Fibroblast of skin of left quadriceps (primary cell): ENCODE data around the gene MAPT.
A peak's percentile ranks its signal among the peaks of the same experiment; 100 is the strongest.
"Not testable (repeated sequence)": the region's sequence is repeated elsewhere in the genome, so short reads cannot be mapped to it uniquely, and the experiment has no call there.

Source experiments
- DNase-seq, 2 experiments: peaks; one replicate each; pipeline ENCODE4 v3.0.0-alpha.2; 2013; ENCODE audit warnings: low read depth in 2 of 2

The MAPT gene

DNA sequence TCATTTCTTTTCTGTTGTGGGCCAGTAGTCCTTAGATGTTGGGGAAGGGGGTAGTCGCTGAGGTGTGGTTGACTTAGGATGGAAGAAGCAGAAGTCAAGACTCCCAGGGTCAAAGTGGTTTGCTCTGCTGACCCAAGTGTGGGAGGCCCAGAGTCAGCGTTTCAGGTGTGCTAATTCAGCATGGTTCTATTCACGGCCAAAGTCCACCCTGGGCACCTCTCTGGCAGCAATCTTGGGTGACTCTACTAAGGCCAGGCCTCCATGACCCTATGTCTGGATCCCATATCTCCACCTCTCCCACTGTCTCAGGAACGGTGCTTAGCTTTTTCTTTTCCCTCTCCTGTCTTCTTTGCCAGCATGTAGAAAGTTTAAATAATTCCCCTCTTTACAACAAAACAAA lies 32.9 kb downstream of the MAPT start:
- DNase-seq = no peak

DNA sequence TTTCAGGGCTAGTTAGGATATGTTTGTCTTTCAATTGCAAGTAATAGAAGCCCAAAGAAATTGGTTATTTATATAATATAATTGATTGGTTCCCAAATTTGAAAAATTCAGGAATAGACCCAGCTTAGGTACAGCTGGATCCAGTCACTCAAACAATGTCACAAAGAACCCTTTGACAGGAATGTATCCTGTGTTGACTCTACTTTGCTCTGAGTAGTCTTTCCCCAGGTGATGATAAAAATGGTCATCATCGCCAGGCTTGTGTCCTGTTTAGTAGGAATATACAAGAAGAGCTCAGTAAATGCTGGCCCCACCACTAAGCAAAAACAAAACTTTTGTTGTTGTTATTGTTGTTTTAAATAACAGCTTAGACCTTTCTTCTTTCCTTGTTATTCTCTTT lies 35.0 kb downstream of the MAPT start:
- DNase-seq = no peak

DNA sequence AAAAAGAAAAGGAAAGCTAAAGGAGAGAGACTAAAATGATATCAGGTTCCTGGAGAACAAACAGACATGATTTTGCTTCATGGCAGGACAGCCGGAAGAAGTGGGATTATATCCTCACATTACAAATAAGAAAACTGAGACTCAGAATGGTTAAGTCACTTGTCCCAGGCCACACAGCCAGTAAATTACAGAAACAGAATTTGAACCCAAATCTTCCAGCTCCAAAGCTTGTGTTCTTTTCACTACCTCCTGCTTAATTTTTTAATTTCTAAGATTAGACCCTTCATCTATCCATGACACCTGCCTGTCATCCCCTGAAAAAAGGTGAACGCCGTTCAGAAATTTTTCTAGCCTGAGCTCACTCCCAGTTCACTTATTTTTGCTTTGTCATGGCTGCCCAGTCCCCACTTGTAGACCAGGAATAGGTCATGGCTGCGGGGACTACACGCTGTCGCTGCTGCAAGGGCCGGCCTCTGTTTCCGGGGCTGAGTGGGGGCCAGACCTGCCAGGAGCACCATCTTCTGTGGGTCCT lies 36.1 kb downstream of the MAPT start:
- DNase-seq = no peak

DNA sequence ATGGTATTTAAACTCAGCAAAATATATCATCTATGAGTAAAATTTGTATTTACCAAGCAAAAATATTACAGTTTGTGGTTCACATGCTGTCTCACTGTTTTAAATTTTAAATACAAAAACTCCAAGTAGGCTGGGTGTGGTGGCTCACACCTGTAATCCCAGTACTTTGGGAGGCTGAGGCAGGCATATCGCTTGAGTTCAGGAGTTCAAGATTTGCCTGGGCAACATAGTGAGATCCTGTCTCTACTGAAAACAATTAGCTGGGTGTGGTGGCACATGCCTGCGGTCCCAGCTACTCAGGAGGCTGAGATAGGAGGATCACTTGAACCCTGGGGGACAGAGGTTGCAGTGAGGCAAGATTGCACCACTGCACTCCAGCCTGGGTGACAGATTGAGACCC lies 37.3 kb downstream of the MAPT start:
- DNase-seq = no peak

DNA sequence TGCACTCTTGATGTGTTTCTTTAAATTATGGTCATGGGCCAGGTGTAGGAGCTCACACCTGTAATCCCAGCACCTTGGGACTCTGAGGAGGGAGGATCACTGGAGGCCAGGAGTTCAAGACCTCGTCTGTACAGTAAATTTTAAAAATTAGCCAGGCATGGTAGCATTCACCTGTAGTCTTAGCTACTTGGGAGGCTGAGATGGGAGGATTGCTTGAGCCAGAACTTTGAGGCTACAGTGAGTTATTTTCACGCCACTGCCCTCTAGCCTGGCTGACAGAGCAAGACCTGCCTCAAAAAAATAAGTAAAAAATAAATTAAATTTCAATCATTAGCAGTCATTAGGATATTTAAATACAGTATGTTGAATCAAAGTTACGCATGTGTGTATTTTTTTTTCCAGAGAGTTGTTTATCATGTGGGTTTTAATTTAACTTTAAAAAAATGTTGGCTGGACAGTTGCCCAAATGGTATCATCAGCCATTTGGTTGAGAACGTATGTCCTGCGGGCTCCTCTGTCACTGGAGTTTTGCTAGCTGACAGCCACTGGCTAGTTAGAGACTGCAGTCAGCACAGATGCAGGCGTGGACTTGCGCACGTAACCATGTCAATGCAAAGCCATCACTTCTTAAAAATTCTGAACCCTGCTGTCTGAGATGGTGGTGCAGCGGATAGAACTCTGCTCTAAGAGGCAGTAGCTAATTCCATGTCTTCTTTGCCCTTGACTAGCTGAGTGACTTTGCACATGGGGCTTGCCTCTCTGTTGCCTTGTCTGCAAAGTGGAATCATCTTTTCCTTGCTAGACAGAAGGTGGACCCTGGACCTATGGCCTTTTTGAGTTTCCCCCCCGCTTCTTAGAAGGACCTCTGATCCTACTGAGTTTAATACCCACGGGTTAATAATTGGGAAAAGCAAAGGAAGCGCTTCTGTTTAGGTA lies 40.0 kb downstream of the MAPT start:
- no peak for DNase-seq

DNA sequence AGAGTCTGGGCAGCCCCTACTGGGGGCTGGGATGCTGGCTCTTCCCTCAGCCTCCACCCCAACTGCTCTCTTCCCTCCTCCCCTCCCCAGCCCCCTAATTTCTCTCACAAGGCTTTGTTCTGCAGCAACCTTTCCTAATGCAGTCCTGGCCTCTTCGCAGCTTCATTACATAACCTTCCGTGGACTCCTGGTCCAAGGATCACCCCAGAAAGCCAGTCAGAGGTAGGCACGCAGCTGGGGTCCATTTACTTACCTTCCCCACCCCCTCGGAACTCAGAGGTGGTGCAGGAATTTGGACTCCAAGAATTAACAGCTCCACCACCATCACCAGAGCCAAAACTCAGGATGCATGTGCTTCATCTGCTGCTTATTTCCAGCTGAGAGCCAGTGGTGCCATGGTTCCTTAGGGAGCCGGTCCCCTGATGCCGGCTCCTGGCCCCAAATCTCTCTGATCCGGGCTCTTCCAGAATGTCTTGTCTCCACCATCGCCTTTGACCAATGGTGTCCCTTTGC lies 40.9 kb downstream of the MAPT start:
- no peak for DNase-seq

DNA sequence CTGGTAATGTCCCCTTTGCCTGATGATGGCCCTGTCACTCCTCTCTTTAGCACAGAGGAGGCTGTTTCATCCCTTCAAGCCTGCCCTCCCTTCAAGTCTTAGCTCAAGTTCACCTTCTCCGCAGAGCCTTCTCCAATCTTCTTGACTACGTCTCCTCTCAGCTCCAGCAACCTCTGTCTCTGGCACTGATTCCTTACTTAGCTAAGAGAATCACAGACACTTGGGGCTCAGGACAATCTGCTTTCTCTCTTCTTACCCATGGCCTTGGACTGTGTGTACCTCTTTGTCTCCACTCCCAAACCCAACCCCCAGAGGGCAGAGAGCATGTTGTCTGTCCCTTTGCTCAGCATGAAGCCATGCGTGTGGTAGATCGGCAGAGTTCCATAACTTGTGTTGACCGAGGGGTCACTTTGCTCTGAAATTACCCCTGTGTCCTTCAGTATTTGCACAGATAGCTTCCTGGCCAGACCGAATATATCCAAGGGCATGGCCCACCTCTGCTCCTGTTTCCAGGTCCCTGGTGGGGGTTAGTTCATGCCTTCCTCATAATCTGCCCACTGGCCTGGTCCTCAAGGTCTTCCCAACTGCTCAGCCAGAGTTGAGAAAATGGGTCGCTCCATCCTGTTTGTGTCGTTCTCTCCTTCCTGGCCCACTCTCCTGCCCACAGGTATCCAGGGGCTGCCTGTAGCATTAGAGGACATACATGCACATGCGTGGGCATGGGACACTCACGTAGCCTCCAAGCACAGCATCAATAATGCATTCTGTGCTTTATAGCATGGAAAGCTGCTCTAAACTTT lies 41.6 kb downstream of the MAPT start:
- DNase-seq = no peak

DNA sequence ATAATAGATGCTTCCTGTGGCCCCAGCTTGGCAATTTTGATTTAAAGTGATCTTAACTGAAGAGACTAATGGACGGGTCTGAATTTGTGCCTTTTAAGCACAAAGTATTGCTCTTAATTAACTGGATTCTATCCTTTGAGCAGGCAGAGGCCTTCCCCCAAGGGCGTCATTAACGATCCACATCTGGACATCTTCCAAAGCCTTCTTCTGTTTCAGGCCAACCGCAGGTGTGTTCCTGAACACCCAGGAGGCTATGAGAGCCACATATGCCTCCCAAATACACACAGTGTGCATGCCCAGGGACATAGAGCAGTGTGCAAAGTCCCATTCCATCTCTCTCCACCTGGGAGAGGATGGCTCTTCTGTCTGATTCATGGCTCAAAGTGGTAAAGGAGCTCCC lies 42.3 kb downstream of the MAPT start:
- no peak for DNase-seq

DNA sequence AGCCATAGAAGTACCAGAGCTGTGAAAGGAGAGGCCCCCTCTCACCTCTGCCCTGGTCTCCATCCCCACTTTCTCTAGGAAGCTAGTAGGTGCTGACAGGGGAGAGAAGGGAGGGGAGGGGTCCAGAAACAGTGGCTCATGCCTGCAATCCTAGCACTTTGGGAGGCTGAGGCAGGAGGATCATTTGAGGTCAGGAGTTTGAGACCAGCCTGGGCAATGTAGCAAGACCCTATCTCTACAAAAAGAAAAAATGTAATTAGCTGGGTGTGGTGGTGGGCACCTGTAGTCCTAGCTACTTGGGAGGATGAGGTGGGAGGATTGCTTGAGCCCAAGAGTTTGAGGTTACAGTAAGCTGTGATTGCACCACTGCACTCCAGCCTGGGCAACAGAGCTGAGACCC lies 42.8 kb downstream of the MAPT start:
- not testable (repeated sequence) for DNase-seq

DNA sequence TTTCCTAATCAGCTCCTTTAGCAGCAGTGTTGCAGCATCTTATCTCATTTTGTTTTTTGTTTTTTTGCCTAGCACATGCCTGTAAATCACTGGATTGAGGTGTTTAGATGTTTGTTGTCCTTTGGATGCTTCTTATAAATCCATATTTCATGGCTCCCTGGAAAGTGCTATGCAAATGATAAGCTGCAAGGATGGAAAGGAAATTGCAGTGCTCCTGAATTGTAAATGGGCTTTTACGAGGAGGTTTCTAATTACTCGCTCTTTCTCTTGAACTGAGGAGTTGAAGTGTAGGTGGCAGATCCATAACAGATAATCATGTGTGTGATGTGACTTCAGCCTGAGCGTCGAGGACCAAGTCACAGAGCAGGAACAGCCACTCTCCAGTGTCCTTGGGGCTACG lies 45.0 kb downstream of the MAPT start:
- no peak for DNase-seq

DNA sequence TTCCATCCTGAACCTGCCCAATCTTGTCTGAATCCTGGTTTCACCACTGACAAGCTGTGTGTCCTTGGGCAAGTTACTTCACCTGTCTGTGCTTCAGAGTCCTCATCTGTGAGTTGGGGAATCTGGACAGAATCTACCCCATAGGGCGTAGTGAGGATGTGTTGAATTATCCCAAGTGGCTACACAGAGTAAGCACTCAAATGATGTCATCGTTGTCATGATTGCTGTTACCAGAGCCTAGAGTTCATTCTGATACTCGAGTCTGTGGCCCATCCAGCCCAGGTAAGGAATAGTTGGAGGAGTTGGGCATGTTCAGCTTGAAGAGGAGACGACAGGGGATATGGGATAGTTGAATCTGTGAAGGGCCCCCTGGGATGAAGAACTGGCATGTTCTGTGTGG lies 45.9 kb downstream of the MAPT start:
- no peak for DNase-seq

DNA sequence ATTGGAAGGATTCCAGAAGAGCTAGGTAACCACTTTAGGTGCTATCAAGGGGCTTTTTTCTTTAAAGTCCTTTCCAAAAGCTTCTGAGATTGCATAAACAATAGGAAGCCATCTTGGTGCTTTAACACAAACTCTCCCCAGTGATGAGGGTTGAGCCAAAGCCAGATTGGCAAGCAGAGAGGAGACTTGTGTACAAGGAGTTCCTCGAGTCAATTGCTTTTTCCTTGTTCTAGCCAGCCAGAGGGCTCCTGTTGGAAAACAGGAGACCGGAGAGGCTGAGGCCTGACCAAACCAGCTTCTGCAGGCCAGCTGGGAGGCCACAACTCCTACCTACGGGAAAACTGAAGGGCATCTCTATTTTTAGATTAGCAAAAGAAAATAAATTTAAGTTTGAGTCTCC lies 46.5 kb downstream of the MAPT start:
- no peak for DNase-seq

DNA sequence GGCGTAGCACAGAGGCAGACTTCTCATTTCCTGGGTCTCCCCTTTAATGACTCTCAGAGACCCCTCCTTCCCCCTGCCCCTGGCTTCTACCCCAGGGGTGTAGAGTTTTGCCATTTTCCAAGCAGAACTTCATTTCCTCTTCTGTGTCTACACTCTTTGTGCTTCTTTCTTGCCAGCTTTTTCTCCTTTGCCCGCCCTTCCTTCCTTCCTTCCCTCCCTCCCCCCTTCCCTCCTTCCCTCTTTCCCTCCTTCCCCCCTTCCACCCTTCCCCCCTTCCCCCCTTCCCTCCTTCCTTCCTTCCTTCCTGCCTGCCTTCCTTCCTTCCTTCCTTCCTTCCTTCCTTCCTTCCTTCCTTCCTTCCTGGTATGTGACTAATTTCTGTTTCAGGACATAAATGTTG lies 47.0 kb downstream of the MAPT start:
- DNase-seq = no peak

DNA sequence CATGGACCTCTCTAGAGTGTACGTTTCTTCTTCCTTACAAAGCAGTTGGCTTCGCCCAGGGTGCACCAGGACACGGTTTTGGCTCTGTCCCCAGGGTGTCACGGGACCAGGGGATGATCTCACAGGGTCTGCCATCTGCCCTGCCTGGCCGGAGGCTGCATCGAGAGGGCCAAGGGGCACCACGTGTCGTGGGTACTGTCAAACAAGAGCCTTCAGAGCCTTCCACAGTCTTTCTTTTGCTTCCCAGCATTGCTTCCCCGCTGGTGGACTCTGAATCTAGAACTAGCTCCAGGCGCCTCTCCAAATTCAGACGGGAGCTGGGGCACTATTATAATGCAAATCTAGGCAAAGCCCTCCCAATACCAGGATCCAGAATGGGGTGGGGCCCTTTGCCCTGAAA lies 47.9 kb downstream of the MAPT start:
- no peak for DNase-seq

DNA sequence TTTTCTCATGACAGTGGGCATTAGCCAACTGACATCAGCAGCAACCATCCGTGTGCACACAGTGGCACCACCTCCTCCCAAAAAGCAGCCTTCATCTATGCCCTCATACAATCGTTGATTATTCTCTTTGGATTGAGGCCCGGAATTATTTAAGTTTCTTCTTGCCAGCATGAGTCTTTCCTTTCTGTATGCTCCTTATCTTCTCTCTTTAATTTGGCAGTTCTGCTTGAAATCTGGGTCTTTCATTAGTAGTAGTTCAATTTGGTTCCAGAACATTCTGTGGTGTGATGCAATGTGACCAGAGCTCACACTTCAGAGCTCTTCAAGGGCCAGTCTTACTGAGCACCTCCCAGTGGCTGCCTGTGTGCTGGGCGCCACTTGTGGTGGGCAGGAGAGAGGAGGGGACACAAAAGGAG lies 52.5 kb downstream of the MAPT start:
- DNase-seq = no peak

DNA sequence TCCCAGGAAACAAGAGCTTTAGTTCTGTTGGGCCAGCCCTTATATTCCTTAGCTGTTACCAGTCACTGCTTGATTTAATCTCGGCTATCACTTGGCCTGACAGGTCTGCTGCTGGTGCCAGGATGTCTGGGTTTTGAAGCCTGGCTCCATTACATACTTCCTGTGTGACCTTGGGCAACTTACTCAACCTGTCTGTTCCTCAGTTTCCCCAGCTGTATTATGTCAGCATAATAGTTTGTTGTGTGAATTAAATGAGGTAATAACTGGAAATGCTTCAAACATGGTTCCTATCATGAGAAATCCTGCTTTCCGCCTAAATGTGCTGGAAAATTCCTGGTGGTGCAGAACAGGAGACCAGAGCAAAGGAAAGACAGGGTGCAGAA lies 54.1 kb downstream of the MAPT start:
- DNase-seq = no peak

DNA sequence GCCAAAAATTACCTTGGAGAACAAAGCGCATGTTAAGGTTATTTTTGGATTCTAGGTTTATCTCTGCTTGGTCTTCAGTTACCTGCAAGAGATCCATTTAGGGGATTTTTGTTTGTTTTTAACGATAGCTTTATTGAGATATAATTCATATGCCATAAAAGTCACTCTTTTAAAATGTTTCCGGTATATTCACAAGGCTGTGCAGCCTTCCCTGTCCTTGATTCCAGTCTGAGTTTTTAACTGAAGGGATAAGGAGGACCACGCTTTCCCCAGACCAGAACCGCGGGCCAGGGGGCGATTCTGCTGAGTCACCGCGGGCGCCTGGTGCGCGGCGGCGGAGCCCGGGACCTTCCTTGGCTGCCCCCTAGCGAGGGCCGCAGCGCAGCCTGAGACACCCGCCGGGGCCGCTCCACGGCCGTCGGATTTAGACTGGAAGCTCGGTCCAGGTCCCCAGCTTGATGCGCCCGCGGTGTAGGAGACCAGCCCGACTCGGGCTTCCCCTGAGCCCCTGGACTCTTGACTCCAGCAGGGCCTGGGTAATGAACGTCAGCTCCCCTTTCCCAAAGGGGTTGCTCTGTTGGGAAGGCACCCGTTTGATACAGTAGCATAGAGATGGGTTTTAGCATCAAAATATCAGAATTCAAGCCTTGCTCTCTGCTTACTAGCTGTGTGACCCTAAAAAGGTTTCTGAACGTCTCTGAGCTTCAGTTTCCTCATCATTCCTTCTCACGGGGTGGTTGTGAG lies 54.7 kb downstream of the MAPT start:
- DNase-seq = peak; percentile 15 to 28

DNA sequence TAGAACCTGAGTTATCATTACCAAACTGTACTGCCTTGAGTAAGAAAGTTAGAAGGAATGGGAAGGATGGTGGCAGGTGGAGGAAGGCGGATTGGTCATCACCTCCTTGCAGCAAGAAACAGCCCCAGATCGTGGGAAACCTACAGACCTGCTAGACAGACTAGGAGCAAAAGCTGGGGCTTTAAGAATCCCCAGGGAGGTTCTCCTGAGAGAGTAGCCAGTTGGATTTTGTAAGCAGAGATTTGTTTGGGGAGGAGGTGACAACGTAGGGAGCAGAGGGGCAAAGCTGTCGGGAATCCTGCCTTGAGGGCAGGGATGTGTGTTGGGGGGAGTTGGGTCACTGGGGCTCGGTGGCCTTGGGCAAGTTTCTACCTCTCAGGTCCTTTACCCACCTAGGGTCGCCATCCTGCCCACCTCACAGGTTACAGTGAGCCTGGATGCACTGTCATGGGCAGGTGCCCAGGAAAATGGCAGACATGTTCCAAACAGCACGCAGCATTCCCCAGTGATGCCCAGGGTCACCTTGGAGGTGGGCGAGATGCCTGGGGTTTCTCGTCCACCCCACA lies 55.5 kb downstream of the MAPT start:
- DNase-seq = no peak

DNA sequence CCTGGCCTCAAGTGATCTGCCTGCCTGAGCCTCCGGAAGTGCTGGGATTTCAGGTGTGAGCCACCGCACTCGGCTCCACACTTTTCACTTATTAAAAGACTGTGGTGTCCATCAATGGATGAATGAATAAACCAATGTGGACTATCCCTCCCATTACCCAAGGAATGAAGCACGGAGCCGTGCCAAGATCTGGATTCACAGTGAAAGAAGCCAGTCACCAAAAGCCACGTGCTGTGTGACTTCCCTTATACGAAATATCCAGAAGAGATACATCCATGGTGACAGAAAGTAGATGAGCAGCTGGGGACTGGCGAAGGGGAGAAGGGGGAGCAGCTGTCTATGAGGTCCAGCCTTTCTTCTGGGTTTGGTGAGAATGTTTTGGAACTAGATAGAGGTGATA lies 56.5 kb downstream of the MAPT start:
- no peak for DNase-seq

DNA sequence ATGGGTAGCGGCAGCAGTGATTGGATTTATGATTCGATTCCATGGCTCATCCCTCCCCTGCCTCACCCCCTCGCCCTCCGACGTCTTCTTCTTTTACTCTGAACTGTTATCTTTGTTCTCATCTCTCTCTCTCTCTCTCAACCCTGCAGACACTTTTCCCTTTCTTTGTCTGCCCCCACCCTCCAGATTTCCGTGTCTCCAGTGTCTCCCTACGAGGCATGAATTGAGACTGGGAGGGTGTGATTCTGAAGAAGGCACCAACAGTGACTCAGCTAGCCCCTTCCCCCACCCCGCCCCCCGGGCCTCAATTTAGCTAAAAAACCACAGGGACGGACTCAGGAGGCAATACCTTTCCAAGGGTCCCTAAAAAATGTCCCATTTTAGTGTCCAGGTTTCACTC lies 57.0 kb downstream of the MAPT start:
- DNase-seq = no peak

DNA sequence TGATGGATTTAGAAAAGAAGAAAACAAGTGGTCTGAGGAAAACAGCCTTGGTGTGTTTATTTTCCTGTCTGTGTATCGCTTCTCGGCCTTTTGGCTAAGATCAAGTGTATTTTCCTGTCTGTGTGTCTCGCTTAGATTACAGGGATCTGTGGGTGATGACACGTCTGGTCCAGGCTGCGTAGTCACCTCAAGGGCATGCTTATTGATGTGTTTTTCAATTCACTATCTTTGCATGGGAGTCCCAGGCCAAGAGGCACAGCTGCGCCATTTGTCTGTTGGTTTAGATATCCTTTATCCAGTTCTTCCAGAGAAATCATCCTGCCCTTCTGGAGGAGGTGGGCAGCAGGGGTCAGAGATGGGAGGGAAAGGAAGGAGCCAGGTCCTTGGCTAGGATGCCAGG lies 57.6 kb downstream of the MAPT start:
- no peak for DNase-seq
